Activated T-helper 1 cell treated with anti-CD3 and anti-CD28 coated beads, Interleukin-12 subunit alpha, Interleukin-12 subunit beta, Interleukin-2, Interleukin-4 antibody, amounts not matched to agents 30 ng/mL and 10 ng/mL and 1 ng/mL, durations not matched to agents 14 hours and 24 hours and 36 hours (primary cell): ENCODE data around the gene TMEM198. TPM values are rescaled to one million over a fixed set of nuclear protein-coding genes. Genes with fewer than 3 reads are reported as not detected.

Source experiments
- DNase-seq: peaks from one replicate; pipeline ENCODE4 v3.0.0; 2021; ENCODE audit warnings: low spot score
- H3K27ac Mint-ChIP-seq: one replicate; pipeline ENCODE4 v1.8.0; 2021; ENCODE audit warnings: mild to moderate bottlenecking, mixed read lengths
- H3K27me3 Mint-ChIP-seq: one replicate; pipeline ENCODE4 v1.8.0; 2022; ENCODE audit warnings: mild to moderate bottlenecking, moderate library complexity, mixed read lengths; ENCODE audit not compliant: insufficient read depth
- H3K36me3 Mint-ChIP-seq: one replicate; pipeline ENCODE4 v1.8.0; 2021; ENCODE audit warnings: low read depth, mixed read lengths
- H3K4me1 Mint-ChIP-seq: one replicate; pipeline ENCODE4 v1.8.0; 2021; ENCODE audit warnings: low read depth, mixed read lengths
- H3K4me3 Mint-ChIP-seq: one replicate; pipeline ENCODE4 v1.8.0; 2021; ENCODE audit warnings: mild to moderate bottlenecking, moderate library complexity, mixed read lengths
- H3K9me3 Mint-ChIP-seq: one replicate; pipeline ENCODE4 v1.8.0; 2021; ENCODE audit warnings: mixed read lengths
- intact Hi-C: fragments of 100-400 bp; cut with micrococcal nuclease; formaldehyde crosslinking; loops from one replicate; pipeline ENCODE4 v1.15.1; 2024
- total RNA-seq: library from RNA; stranded (reverse); gene quantifications from 2 replicates; pipeline ENCODE4 v1.2.3, GENCODE V29; 2022

TMEM198 gene
- total RNA-seq, 1 donor from 2014 or later: 3.3 TPM

- Mint-ChIP-seq H3K4me3 (no peak overlapping the region), H3K9me3 (no peaks in the 10 kb centered on the region), H3K4me1 (no peaks in the 10 kb centered on the region), H3K27me3 (no peaks in the 10 kb centered on the region), H3K27ac (no peak overlapping the region), H3K36me3 (no peaks in the 10 kb centered on the region)
- no peak for DNase-seq
- intact Hi-C loops: no loop called here
Observed at GRCh38 chr2:219559156-219559915, 15.5 kb downstream of the TMEM198 start.

- no peaks in the 10 kb centered on the region for H3K36me3 Mint-ChIP-seq
- H3K27ac Mint-ChIP-seq: no peak overlapping the region
- H3K27me3 Mint-ChIP-seq: peaks cover 1% of the 10 kb centered on the region
- no peak overlapping the region for H3K4me3 Mint-ChIP-seq
- no peaks in the 10 kb centered on the region for H3K9me3 Mint-ChIP-seq
- H3K4me1 Mint-ChIP-seq: no peaks in the 10 kb centered on the region
- DNase-seq: no peak
- intact Hi-C loops: loop anchor here (1.0 kb wide), 1 partner anchor 19 kb away; no protein-coding TSS in a partner anchor
Observed at GRCh38 chr2:219560037-219560892, 16.4 kb downstream of the TMEM198 start.

GRCh38 chr2:219560893-219561178, 17.0 kb downstream of the TMEM198 start:
- H3K4me1 Mint-ChIP-seq: no peaks in the 10 kb centered on the region
- no peaks in the 10 kb centered on the region for H3K9me3 Mint-ChIP-seq
- DNase-seq: no peak
- H3K4me3 Mint-ChIP-seq: no peak overlapping the region
- no peak overlapping the region for H3K27ac Mint-ChIP-seq
- H3K27me3 Mint-ChIP-seq: peaks cover 2% of the 10 kb centered on the region
- no peaks in the 10 kb centered on the region for H3K36me3 Mint-ChIP-seq
- intact Hi-C loops: loop anchor here (1.0 kb wide), 1 partner anchor 20 kb away; no protein-coding TSS in a partner anchor

- Mint-ChIP-seq H3K9me3 (no peaks in the 10 kb centered on the region), H3K4me3 (no peak overlapping the region), H3K27me3 (peaks cover 4% of the 10 kb centered on the region), H3K27ac (no peak overlapping the region), H3K4me1 (no peaks in the 10 kb centered on the region), H3K36me3 (no peaks in the 10 kb centered on the region)
- DNase-seq: no peak
- intact Hi-C loops: no loop called here
Observed at GRCh38 chr2:219561179-219562048, 17.6 kb downstream of the TMEM198 start.

- intact Hi-C loops: no loop called here
- H3K4me3 Mint-ChIP-seq: no peak overlapping the region
- peaks cover 4% of the 10 kb centered on the region for H3K27me3 Mint-ChIP-seq
- no peaks in the 10 kb centered on the region for H3K4me1 Mint-ChIP-seq
- no peaks in the 10 kb centered on the region for H3K9me3 Mint-ChIP-seq
- no peak overlapping the region for H3K27ac Mint-ChIP-seq
- DNase-seq: no peak
- H3K36me3 Mint-ChIP-seq: no peaks in the 10 kb centered on the region
Observed at GRCh38 chr2:219562049-219563020, 18.5 kb downstream of the TMEM198 start.

GRCh38 chr2:219563271-219563928, 19.6 kb downstream of the TMEM198 start:
- DNase-seq: no peak
- Mint-ChIP-seq H3K27ac (no peak overlapping the region), H3K27me3 (peaks cover 9% of the 10 kb centered on the region), H3K4me3 (no peak overlapping the region), H3K4me1 (no peaks in the 10 kb centered on the region), H3K9me3 (no peaks in the 10 kb centered on the region), H3K36me3 (no peaks in the 10 kb centered on the region)
- intact Hi-C loops: no loop called here

GRCh38 chr2:219565130-219566080, 21.6 kb downstream of the TMEM198 start:
- Mint-ChIP-seq H3K27ac (no peak overlapping the region), H3K9me3 (no peaks in the 10 kb centered on the region), H3K4me1 (no peaks in the 10 kb centered on the region), H3K4me3 (no peak overlapping the region), H3K36me3 (no peaks in the 10 kb centered on the region), H3K27me3 (peaks cover 24% of the 10 kb centered on the region)
- DNase-seq: no peak
- intact Hi-C loops: no loop called here

- H3K4me1 Mint-ChIP-seq: no peaks in the 10 kb centered on the region
- peaks cover 24% of the 10 kb centered on the region for H3K27me3 Mint-ChIP-seq
- intact Hi-C loops: no loop called here
- no peak for DNase-seq
- H3K27ac Mint-ChIP-seq: no peak overlapping the region
- H3K4me3 Mint-ChIP-seq: no peak overlapping the region
- no peaks in the 10 kb centered on the region for H3K9me3 Mint-ChIP-seq
- no peaks in the 10 kb centered on the region for H3K36me3 Mint-ChIP-seq
Observed at GRCh38 chr2:219566640-219567039, 22.8 kb downstream of the TMEM198 start.

GRCh38 chr2:219567131-219567530, 23.3 kb downstream of the TMEM198 start:
- no peak for DNase-seq
- H3K4me1 Mint-ChIP-seq: no peaks in the 10 kb centered on the region
- H3K27ac Mint-ChIP-seq: no peak overlapping the region
- H3K36me3 Mint-ChIP-seq: no peaks in the 10 kb centered on the region
- H3K4me3 Mint-ChIP-seq: no peak overlapping the region
- H3K9me3 Mint-ChIP-seq: no peaks in the 10 kb centered on the region
- peaks cover 29% of the 10 kb centered on the region for H3K27me3 Mint-ChIP-seq
- intact Hi-C loops: no loop called here

GRCh38 chr2:219567791-219568361, 24.0 kb downstream of the TMEM198 start:
- H3K4me3 Mint-ChIP-seq: no peak overlapping the region
- intact Hi-C loops: no loop called here
- no peaks in the 10 kb centered on the region for H3K36me3 Mint-ChIP-seq
- DNase-seq: no peak
- H3K4me1 Mint-ChIP-seq: no peaks in the 10 kb centered on the region
- no peak overlapping the region for H3K27ac Mint-ChIP-seq
- no peaks in the 10 kb centered on the region for H3K9me3 Mint-ChIP-seq
- H3K27me3 Mint-ChIP-seq: peaks cover 33% of the 10 kb centered on the region

- H3K27me3 Mint-ChIP-seq: peaks cover 40% of the 10 kb centered on the region
- H3K36me3 Mint-ChIP-seq: no peaks in the 10 kb centered on the region
- no peaks in the 10 kb centered on the region for H3K9me3 Mint-ChIP-seq
- H3K27ac Mint-ChIP-seq: no peak overlapping the region
- intact Hi-C loops: no loop called here
- no peak overlapping the region for H3K4me3 Mint-ChIP-seq
- no peak for DNase-seq
- no peaks in the 10 kb centered on the region for H3K4me1 Mint-ChIP-seq
Observed at GRCh38 chr2:219569041-219569440, 25.2 kb downstream of the TMEM198 start.
